Stimulated activated naive B cell treated with anti-CD40 and anti-IgM and Interleukin-4, amounts not matched to agents 10 μg/mL and 1 μg/mL and 100 μg/mL, for 72 hours (primary cell): ENCODE data around the gene IL1R2.

Source experiments
- ATAC-seq, 2 donors: fragments of 150-1000 bp; cut with Tn5 transposase; replicated peaks; 2 replicates each; pipeline ENCODE4 v1.10.0; 2021; ENCODE audit warnings: moderate library complexity in 1 of 2
- DNase-seq: peaks from one replicate; pipeline ENCODE4 v3.0.0; 2021
- H3K27ac Mint-ChIP-seq: one replicate; pipeline ENCODE4 v1.8.0; 2022; ENCODE audit warnings: mild to moderate bottlenecking, mixed read lengths
- H3K27me3 Mint-ChIP-seq, 2 donors: one replicate each; pipeline ENCODE4 v1.8.0; 2022; ENCODE audit warnings: mixed read lengths in 2 of 2
- H3K36me3 Mint-ChIP-seq, 2 donors: one replicate each; pipeline ENCODE4 v1.8.0; 2022; ENCODE audit warnings: mixed read lengths in 2 of 2, mild to moderate bottlenecking in 1 of 2
- H3K4me1 Mint-ChIP-seq, 2 donors: one replicate each; pipeline ENCODE4 v1.8.0; 2022; ENCODE audit warnings: mixed read lengths in 2 of 2, mild to moderate bottlenecking in 1 of 2
- H3K4me3 Mint-ChIP-seq, 2 donors: one replicate each; pipeline ENCODE4 v1.8.0; 2022; ENCODE audit warnings: mild to moderate bottlenecking in 2 of 2, mixed read lengths in 2 of 2, moderate library complexity in 1 of 2
- H3K9me3 Mint-ChIP-seq, 2 donors: one replicate each; pipeline ENCODE4 v1.8.0; 2022; ENCODE audit warnings: mixed read lengths in 2 of 2, mild to moderate bottlenecking in 1 of 2

Gene IL1R2

GRCh38 chr2:101962309-101962708 lies 29.5 kb upstream of the IL1R2 start:
- DNase-seq (no peak), ATAC-seq (no peak)
- H3K27me3 Mint-ChIP-seq: no peaks in the 10 kb centered on the region
- peaks cover 4% of the 10 kb centered on the region in 2 donors for H3K9me3 Mint-ChIP-seq
- H3K36me3 Mint-ChIP-seq: peaks cover 0 to 4% of the 10 kb centered on the region in 2 donors
- H3K4me3 Mint-ChIP-seq: no peak overlapping the region
- no peak overlapping the region for H3K27ac Mint-ChIP-seq
- peaks cover 4 to 13% of the 10 kb centered on the region in 2 donors for H3K4me1 Mint-ChIP-seq

- H3K36me3 Mint-ChIP-seq: peaks cover 0 to under 1% of the 10 kb centered on the region in 2 donors
- H3K27ac Mint-ChIP-seq: no peak overlapping the region
- H3K9me3 Mint-ChIP-seq: peaks cover under 1 to 2% of the 10 kb centered on the region in 2 donors
- ATAC-seq (no peak), DNase-seq (no peak)
- peaks cover 2 to 7% of the 10 kb centered on the region in 2 donors for H3K4me1 Mint-ChIP-seq
- H3K27me3 Mint-ChIP-seq: no peaks in the 10 kb centered on the region
- no peak overlapping the region for H3K4me3 Mint-ChIP-seq
Observed at GRCh38 chr2:101963198-101963597, 28.6 kb upstream of the IL1R2 start.

- DNase-seq: no peak
- peaks cover 4 to 10% of the 10 kb centered on the region in 2 donors for H3K36me3 Mint-ChIP-seq
Observed at GRCh38 chr2:101967826-101968513, 23.8 kb upstream of the IL1R2 start.

GRCh38 chr2:101969723-101970122 lies 22.0 kb upstream of the IL1R2 start:
- H3K9me3 Mint-ChIP-seq: peaks cover 8 to 27% of the 10 kb centered on the region in 2 donors
- H3K4me1 Mint-ChIP-seq: peaks cover 0 to 2% of the 10 kb centered on the region in 2 donors
- peaks cover 11 to 20% of the 10 kb centered on the region in 2 donors for H3K27me3 Mint-ChIP-seq
- DNase-seq (no peak), ATAC-seq (no peak)
- no peak overlapping the region for H3K27ac Mint-ChIP-seq
- H3K36me3 Mint-ChIP-seq: peaks cover 4 to 10% of the 10 kb centered on the region in 2 donors
- H3K4me3 Mint-ChIP-seq: no peak overlapping the region

More at GRCh38 chr2:101967826-101968513, 23.8 kb upstream of the IL1R2 start:
- H3K4me1 Mint-ChIP-seq: no peaks in the 10 kb centered on the region
- peaks cover 6 to 10% of the 10 kb centered on the region in 2 donors for H3K27me3 Mint-ChIP-seq
- H3K4me3 Mint-ChIP-seq: no peak overlapping the region
- no peak overlapping the region for H3K27ac Mint-ChIP-seq
- peaks cover 8 to 26% of the 10 kb centered on the region in 2 donors for H3K9me3 Mint-ChIP-seq
- ATAC-seq: no peak

- H3K27ac Mint-ChIP-seq: no peak overlapping the region
- no peak for DNase-seq
- H3K36me3 Mint-ChIP-seq: peaks cover 4 to 10% of the 10 kb centered on the region in 2 donors
- no peak overlapping the region for H3K4me3 Mint-ChIP-seq
- H3K9me3 Mint-ChIP-seq: peaks cover 8 to 27% of the 10 kb centered on the region in 2 donors
- H3K4me1 Mint-ChIP-seq: peaks cover 0 to 2% of the 10 kb centered on the region in 2 donors
- ATAC-seq: no peak
- peaks cover 11 to 26% of the 10 kb centered on the region in 2 donors for H3K27me3 Mint-ChIP-seq
Observed at GRCh38 chr2:101970901-101971300, 20.9 kb upstream of the IL1R2 start.

- Mint-ChIP-seq H3K9me3 (peaks cover 8 to 27% of the 10 kb centered on the region in 2 donors), H3K4me1 (peaks cover 4 to 6% of the 10 kb centered on the region in 2 donors), H3K4me3 (no peak overlapping the region), H3K27ac (no peak overlapping the region), H3K36me3 (peaks cover 4 to 10% of the 10 kb centered on the region in 2 donors), H3K27me3 (peaks cover 11 to 28% of the 10 kb centered on the region in 2 donors)
- DNase-seq (no peak), ATAC-seq (no peak)
Observed at GRCh38 chr2:101971836-101972235, 19.9 kb upstream of the IL1R2 start.

- DNase-seq: no peak
- peaks cover 4 to 10% of the 10 kb centered on the region in 2 donors for H3K36me3 Mint-ChIP-seq
Observed at GRCh38 chr2:101972621-101973434, 18.9 kb upstream of the IL1R2 start.

GRCh38 chr2:101974663-101975062 lies 17.1 kb upstream of the IL1R2 start:
- ATAC-seq (no peak), DNase-seq (no peak)
- H3K4me3 Mint-ChIP-seq: no peak overlapping the region
- peaks cover 4 to 10% of the 10 kb centered on the region in 2 donors for H3K36me3 Mint-ChIP-seq
- H3K4me1 Mint-ChIP-seq: peaks cover 8 to 9% of the 10 kb centered on the region in 2 donors
- no peak overlapping the region for H3K27ac Mint-ChIP-seq
- H3K9me3 Mint-ChIP-seq: peaks cover 8 to 27% of the 10 kb centered on the region in 2 donors
- H3K27me3 Mint-ChIP-seq: peaks cover 11 to 28% of the 10 kb centered on the region in 2 donors

More at GRCh38 chr2:101972621-101973434, 18.9 kb upstream of the IL1R2 start:
- Mint-ChIP-seq H3K27me3 (peaks cover 11 to 28% of the 10 kb centered on the region in 2 donors), H3K9me3 (peaks cover 8 to 27% of the 10 kb centered on the region in 2 donors), H3K4me3 (no peak overlapping the region), H3K27ac (no peak overlapping the region), H3K4me1 (peaks cover 8 to 9% of the 10 kb centered on the region in 2 donors)
- ATAC-seq: no peak

- ATAC-seq (no peak), DNase-seq (no peak)
- H3K36me3 Mint-ChIP-seq: peaks cover 2 to 10% of the 10 kb centered on the region in 2 donors
- no peak overlapping the region for H3K4me3 Mint-ChIP-seq
- H3K27me3 Mint-ChIP-seq: peaks cover 11 to 28% of the 10 kb centered on the region in 2 donors
- H3K9me3 Mint-ChIP-seq: peaks cover 5 to 20% of the 10 kb centered on the region in 2 donors
- no peak overlapping the region for H3K27ac Mint-ChIP-seq
- H3K4me1 Mint-ChIP-seq: peaks cover 8 to 9% of the 10 kb centered on the region in 2 donors
Observed at GRCh38 chr2:101975171-101975870, 16.4 kb upstream of the IL1R2 start.

- Mint-ChIP-seq H3K4me3 (no peak overlapping the region), H3K27me3 (peaks cover 11 to 23% of the 10 kb centered on the region in 2 donors), H3K27ac (no peak overlapping the region), H3K9me3 (peaks cover 2 to 12% of the 10 kb centered on the region in 2 donors), H3K4me1 (peaks cover 8 to 9% of the 10 kb centered on the region in 2 donors), H3K36me3 (peaks cover 0 to 1% of the 10 kb centered on the region in 2 donors)
- DNase-seq: no peak
- peak; percentile 74 to 75 for ATAC-seq
Observed at GRCh38 chr2:101976891-101977290, 14.9 kb upstream of the IL1R2 start.

- no peak overlapping the region for H3K4me3 Mint-ChIP-seq
- ATAC-seq: no peak
- H3K27me3 Mint-ChIP-seq: peaks cover 0 to 8% of the 10 kb centered on the region in 2 donors
- peaks cover 7 to 8% of the 10 kb centered on the region in 2 donors for H3K4me1 Mint-ChIP-seq
- H3K27ac Mint-ChIP-seq: no peak overlapping the region
- H3K9me3 Mint-ChIP-seq: no peaks in the 10 kb centered on the region
- no peak for DNase-seq
- H3K36me3 Mint-ChIP-seq: no peaks in the 10 kb centered on the region
Observed at GRCh38 chr2:101980368-101980767, 11.4 kb upstream of the IL1R2 start.

- H3K4me3 Mint-ChIP-seq: no peak overlapping the region
- no peak overlapping the region for H3K27ac Mint-ChIP-seq
- peaks cover 0 to 7% of the 10 kb centered on the region in 2 donors for H3K27me3 Mint-ChIP-seq
- ATAC-seq (no peak), DNase-seq (no peak)
- peaks cover 7 to 8% of the 10 kb centered on the region in 2 donors for H3K4me1 Mint-ChIP-seq
- H3K36me3 Mint-ChIP-seq: no peaks in the 10 kb centered on the region
- no peaks in the 10 kb centered on the region for H3K9me3 Mint-ChIP-seq
Observed at GRCh38 chr2:101981066-101981465, 10.7 kb upstream of the IL1R2 start.

- DNase-seq (no peak), ATAC-seq (no peak)
- no peaks in the 10 kb centered on the region for H3K36me3 Mint-ChIP-seq
- no peak overlapping the region for H3K27ac Mint-ChIP-seq
- no peaks in the 10 kb centered on the region for H3K9me3 Mint-ChIP-seq
- H3K27me3 Mint-ChIP-seq: peaks cover 0 to 8% of the 10 kb centered on the region in 2 donors
- peaks cover 6 to 7% of the 10 kb centered on the region in 2 donors for H3K4me1 Mint-ChIP-seq
- no peak overlapping the region for H3K4me3 Mint-ChIP-seq
Observed at GRCh38 chr2:101981504-101981903, 10.3 kb upstream of the IL1R2 start.

- Mint-ChIP-seq H3K9me3 (no peaks in the 10 kb centered on the region), H3K4me1 (no peaks in the 10 kb centered on the region)
- DNase-seq: no peak
Observed at GRCh38 chr2:101982495-101983029, 9.2 kb upstream of the IL1R2 start.

More at GRCh38 chr2:101982495-101983029, 9.2 kb upstream of the IL1R2 start:
- no peak for ATAC-seq
- Mint-ChIP-seq H3K36me3 (no peaks in the 10 kb centered on the region), H3K4me3 (no peak overlapping the region), H3K27me3 (peaks cover 2 to 10% of the 10 kb centered on the region in 2 donors), H3K27ac (no peak overlapping the region)
